Mesenteric fat pad (tissue), 1 donor: ENCODE results near the gene GPC3. TPM values are rescaled to one million over a fixed set of nuclear protein-coding genes. Genes with fewer than 3 reads are reported as not detected.

Experiments
- DNase-seq: peaks from one replicate; pipeline ENCODE4 v3.0.0-alpha.2; 2020; ENCODE audit warnings: low spot score
- total RNA-seq: library from RNA; stranded (reverse); fragmentation: NEBNext Ultra II Directional; extraction: Animal tissue kit (Norgen Biotek cat#: 25700); gene quantifications from one replicate; pipeline ENCODE4 v1.2.1, GENCODE V29; 2021
- donor health status: DM: yes; HTN: yes; CAD: no.

GPC3 gene
- total RNA-seq, 1 donor from 2014 or later: 58.6 TPM

DNA sequence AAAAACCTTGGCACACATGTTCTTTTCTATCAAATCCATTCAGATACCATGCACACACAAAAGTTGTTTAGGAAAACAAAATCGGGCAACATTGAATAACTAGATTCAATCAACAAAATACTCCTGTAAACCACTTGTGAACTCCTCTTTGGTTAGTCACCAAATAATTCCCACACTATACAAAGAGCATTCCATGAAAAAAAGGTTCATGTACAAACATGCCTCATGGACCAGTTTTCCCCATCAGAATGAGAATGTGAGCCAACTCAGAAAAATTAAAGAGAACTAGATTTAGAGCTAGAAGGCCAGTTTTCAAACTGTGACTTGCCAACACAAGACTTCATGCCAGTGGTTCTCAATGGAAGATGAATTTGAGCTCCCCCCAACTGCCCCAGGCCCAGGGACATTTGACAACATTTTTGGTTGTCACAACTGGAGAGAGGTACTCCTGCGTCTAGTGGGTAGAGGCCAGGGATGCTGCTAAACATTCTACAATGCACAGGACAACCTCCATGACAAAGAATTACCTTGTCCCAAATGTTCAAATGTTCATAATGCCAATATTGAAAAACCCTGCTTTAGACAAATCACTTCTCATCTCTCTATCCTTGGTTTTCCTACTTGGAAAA lies 55.4 kb downstream of the GPC3 start:
- no peak for DNase-seq

DNA sequence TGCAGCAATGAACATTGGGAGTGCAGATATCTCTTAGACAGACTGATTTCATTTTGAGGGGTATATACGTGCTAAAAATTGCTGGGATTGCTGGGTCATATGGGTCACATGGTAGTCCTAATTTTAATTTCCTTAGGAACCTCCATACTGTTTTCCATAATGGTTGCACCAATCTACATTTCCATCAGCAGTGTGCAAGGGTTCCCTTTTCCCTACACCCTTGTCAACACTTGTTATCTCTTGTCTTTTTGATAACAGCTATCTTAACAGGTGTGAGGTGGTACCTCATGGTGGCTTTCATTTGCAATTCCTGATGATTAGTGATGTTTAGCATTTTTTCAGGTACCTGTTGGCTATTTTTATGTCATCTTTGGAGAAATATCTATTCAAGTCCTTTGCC lies 57.0 kb downstream of the GPC3 start:
- no peak for DNase-seq

DNA sequence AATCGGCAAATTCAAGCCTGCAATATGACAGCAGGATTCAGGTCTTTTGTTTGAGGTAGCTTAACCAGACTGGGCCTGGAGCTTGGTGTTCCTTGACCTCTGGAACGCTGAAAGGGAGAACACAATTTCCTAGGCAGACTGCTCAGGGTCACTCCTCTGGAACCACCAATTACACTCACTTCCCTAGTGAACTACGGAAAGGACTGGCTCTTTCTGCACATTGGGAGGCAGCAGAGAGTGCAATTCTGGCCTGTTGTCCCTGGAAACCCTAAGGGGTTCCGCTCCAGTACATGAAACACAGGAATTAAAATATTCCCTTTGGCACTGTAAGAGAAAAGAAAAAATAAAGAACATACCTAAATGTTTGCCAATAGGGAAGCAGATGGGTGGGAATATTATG lies 58.6 kb downstream of the GPC3 start:
- no peak for DNase-seq

DNA sequence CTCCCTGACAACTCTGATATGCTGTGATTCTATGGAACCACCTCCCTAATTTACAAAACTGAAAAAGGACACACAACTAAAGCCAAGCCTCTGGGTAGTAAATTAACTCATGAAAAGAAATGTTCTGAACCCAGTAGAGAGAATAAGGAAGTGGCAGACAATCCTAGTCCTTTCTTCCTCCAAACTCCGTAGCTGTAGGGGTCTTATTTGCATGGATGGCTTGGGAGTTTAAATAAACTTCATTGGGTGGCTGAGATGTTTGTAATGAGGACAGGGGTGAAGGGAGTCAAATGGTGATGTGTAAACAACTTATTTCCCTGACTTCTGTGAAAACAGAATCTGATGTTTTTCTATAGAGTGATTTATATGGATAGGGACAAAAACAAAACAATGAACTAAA lies 59.3 kb downstream of the GPC3 start:
- DNase-seq: no peak

DNA sequence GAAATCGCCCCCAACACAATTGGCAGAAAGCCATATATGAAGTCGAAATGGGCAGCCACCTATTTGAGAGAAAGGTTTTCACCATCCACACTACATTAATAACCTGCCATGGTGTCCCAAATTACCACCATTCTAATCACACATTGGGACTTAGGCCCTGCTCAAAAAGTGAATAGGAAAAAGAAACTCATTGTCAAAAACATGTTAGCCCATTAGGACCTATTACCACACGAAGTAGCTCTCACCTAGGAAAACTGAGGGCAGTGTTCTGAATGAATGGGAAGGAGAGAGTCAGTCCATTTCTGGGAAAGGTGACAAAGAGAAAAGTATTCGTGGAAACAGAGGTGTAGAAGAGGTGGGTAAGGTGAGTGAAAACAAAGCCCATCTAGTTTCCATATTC lies 60.8 kb downstream of the GPC3 start:
- DNase-seq: no peak

DNA sequence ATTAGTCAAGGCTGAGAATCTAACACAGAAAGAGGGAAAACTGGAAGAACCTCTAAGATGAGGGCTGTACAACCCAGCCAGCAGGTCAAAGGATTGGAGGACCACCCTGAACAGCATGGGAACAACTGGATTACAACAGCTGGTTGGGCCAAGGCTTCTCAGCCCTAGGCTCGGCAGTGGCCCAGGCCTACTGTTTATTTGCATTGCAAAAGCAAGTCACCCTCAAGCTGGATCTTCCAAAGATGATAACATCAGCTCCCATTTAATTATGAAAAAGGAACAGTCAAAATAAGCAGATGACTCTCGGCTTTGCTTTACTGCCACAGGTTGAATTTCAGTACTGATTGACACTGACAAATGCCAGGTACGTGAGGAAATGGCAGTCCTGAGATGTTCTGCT lies 61.8 kb downstream of the GPC3 start:
- DNase-seq: no peak

DNA sequence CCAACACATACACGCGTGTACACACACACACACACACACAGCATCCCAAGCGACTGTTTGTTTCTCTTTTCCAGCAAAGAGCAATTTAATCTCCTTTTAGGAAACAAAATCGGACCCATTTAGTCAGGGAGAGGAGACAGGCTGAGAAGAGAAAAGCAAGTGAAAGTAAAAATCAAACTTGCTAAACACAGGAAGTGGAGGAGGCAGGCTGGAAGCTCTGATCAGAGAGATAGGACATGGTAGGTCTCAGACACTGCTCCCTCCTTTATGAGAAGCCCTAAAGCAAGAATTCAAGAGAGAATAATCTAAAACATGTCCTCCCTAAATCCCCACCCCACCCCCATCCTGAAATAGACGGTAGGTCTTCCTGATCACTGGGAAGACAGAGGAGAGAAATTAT lies 62.3 kb downstream of the GPC3 start:
- no peak for DNase-seq

DNA sequence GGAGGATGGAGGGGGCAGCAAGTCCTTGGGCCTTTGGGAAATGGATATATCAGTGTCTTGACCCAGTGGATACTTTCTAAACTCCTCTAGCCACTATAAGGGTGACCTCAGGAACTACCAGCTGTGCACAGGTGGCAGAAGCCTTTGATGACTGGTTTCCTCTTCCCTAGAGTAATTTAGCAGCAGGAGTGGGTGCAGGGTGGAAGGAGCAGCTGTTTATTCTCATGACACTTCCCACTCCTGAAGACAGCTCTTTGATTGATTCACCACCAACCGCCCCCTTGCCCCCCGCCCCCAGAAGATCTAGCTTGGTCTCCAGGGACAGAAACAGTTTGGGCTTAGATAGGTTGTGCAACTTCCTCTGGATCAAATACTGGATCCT lies 63.0 kb downstream of the GPC3 start:
- no peak for DNase-seq

DNA sequence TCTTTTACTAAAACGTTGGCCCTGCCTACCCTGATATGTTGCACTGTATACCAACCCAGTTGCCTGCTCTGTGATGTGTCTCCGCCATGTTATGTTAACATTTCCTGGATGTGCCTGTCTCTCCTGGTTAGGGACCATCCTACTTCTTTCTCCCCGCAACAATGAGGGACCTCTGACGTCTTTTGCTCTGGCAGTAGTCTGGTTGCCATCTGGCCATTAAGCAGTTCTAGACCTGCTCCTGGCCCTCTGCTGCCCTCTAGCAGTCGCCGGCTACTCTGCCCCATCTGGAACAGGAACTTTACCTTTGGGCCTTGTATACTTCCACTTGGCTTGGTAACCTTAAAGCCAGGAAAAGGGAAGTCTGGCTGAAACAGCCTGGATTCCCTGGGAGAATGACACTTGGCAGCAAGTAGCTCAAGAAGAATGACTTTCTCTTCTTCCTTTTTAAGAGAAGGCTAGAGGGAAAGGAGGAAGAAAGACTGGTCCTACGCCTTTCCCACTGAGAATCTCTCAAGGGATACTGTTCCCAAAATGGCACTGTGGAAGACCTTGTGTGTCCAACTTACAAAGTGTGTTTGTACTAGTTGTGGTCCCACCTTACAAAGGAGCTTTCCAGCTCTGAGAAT lies 63.5 kb downstream of the GPC3 start:
- DNase-seq: no peak

DNA sequence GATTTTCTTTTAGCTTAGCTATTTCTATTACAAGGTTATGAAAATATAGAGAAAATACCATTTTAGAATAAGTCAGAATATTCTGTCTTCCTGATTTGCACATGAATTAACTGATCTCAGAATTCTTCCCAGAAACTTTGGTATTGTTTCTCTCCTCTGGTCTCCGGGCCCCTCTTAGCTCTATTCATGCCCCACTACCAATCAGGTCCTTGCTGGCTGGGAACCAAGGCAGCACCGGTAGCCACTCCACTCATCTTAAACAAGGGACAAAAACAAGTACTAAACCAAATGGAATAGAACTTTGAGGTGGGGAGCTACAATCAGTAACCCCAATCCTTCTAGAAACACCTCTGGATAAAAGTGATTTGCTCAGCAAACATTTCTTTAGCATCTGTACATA lies 64.3 kb downstream of the GPC3 start:
- no peak for DNase-seq

DNA sequence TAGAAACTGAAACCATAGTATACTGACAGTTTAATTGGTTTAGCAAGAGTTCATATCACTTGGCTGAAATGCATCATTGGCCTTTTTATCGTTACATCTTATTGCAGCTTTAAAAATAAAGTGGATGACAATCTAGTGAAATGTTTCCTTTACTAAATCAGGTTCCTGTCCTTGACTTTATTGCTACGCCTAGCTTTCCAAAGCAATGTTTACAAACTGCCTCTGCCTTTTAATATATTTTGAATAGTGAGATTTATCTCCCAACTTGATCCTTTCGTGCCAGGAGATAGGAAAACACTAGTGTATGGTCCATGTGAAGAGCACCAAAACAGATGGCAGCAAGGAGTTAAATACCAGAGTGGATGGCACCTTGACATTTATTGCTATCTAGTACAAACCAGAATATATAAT lies 67.0 kb downstream of the GPC3 start:
- no peak for DNase-seq

DNA sequence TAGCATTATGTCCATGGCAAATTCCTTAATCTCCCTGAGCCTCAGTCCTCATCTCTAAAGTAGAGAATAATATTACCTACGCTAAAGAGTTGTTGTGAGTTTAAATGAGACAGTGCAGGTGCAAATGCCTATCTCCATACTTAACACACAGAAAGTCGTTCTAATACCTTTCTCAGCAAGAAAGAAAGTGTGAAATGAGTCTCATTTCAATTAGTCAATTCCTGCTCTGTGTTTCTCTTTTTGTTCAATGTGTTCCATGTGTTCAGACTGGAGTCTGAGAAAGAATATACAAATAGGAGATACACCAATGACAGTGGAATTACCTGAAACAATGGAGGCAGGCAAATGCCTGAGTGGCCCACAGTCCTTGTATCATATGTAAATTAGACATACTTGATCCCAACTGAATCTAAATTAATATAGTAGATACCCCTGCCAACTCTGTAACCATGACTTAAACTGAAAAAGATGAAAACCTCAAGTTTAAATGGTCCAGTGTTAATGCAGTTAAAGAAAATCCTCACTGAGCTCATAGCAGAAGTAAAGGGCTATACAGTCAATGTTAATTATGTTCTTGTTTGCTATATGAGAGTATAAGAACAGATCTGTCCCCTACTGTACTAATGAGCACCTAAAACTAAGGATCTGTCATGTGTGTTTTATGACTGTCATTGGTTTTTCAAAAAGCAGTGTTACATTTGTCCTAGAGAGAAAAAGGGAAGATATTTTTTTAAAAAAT lies 68.2 kb downstream of the GPC3 start:
- DNase-seq: no peak

DNA sequence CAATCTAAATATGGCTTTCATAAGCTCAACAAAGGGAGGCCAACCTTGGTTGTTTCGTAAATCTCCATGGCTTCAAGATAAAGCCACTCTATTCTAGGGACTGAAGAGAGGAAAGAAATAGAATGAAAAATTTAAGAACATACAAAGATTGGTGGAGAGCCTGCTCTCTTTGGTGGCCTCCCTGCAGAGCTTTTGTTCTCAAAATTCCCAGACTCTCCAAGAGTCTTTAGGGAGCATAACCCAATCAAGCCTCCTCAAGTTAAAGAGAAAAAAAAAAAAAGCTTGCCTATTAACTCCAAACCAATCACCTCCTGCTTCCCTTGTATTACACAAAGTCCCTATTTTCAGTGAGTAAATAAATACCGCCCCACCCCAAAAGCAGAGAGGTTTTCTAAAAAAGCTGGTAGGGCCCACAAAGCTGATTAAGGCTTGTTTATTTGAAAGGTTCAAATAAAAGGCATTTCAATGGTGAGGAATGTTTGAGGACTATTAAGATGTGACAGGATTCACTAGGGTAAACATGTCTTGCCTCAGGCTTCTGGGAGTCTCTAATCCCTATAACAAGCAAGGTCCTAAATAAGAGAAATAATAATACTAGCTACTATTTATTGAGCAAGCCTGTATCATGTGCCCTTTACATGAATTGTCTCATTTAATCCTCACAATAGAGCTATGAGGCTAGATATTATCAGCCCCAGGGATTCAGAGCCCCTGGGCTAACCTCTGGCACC lies 71.6 kb downstream of the GPC3 start:
- no peak for DNase-seq

DNA sequence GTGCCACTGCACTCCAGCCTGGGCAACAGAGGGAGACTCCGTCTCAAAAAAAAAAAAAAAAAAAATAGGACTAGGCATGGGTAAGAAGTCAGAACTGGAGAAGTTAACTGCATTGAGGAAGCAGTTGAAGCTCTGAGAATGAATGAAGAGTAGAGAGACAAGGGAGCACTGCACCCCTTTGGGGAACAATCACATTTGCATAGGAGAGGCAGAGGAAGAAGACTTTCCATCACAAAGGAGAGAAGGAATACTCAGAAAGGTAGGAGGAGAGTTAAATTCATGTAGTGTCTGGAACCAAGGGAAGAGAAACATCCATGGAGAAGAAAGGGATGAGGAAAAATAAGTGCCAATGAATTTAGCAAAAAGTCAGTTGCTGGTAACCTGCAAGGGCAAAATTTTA lies 72.4 kb downstream of the GPC3 start:
- DNase-seq: no peak

DNA sequence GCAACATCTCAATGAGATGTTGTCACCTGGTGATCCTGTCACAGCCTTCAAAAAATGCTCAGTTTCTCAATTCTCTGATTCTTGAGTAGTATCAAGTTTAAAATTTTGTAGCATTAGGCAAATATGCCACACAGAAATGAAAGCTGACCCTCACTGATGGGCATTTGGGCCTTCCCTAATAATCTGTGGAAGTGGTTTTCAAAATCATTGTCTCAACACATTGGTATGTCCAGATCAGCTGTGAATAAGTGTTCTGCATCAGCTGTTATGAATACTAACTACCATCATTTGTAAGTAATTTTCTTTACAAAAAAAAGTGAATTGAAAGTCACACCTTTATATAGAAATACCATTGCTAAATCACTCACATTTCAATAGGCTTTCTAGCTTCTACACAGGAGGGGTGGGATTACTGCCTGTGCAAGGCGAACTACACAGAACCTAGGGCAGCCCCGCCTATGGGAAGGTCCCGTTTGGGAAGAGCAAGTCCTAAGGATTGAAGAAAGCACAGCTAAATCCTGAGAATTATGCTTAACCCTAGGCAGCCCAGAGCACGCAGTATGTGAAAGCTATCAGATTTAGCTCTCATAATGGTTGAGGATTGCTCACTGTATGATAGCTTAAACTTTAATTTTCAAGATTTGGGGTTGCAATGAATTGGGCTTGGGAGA lies 73.4 kb downstream of the GPC3 start:
- DNase-seq: no peak

DNA sequence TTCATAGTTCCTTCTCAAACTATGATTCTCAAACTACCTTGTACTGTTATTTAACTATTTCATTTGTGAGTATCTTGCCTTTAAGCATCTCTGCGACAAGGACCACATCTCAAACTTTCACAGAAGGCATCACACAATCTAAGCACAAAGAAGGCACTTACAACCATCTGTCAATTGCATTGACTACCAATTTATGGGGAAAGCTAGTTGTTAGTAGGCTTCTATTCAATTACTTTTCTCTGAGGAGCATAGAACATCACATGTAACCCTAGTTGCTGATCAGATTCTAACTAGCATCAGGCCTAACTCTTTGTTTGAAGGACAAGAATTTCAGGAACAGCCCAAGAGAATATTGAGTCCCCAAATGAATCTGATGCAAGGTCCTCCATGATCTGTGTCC lies 74.9 kb downstream of the GPC3 start:
- no peak for DNase-seq

DNA sequence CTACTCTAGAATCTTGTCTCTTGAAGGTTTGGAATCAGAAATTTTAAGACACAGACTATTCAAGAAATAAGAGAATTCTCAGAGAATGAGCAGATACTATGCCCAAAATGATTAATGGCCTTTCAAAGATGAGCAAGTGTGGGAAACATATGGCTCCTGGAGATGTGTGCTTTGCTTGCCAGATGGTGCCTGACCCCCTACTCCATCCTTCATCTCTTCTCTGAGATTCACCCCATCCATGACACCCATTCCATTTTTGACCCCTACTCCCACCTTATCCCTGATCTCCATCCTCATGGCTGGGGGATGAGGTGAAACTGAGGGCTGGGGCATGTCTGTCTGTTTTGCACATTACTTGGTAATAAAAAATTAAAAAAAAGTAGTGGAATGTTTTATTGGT lies 75.5 kb downstream of the GPC3 start:
- DNase-seq: no peak

DNA sequence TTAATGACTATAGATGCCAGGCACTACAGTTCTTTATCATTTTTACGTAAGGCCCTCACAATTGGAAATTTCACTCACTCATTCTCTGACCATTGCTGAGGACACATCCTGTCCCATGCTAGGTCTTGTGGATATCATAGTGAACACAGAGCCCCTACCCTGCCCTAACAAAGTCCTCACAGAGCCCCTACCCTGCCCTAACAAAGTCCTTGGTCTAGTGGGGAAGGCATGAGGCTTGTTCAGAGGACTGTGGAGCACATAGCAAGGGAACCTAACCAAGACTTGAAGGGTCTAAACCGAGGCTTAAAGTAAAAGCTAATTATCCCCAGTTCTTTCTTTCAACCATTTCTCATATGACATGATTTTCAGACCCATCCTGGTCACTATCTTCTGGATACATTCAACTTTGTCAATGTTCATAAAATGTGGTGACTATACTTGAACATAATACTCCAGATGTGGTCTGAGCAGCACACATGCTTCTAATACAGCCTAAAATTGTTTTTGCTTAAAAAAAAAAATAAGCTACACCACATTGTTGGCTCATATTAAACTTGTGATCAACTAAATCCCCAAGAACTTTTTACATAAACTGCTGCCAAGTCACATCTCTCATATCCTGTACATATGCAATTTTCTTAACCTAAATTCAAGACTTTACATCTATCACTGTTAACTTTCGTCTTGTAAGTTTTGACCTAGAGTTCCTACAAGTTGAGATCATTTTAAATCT lies 77.0 kb downstream of the GPC3 start:
- no peak for DNase-seq

DNA sequence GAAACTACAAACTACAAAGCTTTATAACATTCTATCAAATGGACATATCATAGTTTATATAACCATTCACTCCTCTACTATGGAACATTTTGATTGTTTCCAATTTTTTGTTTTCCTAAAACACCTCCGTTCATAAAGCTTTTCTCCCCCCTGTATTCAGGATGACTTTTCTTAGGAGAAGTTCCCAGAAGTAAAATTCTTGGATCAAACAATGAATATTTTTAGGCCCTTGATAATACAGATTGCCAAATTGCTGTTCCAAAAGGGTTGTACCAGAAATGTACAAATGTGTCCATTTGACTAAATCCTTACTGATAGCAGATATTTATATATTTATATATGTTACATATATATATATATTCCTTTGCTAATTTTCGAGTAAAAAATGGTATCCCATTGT lies 77.8 kb downstream of the GPC3 start:
- no peak for DNase-seq

DNA sequence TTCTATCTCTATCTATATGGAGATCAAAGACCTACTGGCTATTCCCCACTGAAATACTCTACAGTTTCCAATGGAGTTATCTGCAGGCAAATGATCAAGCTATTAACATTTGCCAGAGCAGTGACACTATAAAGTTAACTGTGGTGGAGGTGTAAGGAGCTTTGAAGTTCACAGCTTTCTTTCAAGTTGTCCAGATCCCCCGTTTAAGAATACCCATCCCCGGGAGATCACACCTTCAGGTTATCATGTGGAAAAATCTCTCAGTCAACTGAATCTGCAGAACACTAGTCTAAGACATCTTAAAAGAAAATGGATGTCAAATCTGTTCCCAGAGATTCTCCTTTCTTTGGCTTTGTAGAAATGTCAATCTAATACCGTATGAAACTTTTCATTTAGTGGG lies 80.1 kb downstream of the GPC3 start:
- no peak for DNase-seq

DNA sequence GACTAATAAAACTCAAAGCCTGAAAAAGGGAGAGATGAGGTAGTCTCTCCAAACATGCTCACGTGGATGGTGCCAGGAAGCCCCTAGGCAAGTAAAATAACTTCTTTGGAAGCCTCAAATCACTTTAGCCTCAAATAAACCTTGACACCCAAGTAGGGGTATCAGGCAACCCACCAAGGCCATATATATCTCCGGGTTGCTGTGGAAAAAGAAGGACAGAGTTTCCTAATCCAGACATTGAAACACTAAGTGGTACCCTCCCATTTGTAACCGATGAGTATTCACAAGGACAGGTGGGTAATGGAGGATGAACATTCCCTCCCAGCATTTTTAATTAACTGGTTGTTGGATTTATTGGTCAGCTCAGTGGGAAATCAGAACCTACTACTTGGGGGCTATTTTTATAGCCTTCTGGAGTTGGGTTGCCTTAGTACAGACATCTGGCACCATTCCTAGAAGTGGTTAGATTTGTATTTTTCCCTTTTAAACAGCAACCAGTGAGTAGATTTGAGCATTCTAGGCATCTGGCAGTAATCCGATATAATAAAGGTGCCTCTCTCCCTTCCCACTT lies 87.7 kb downstream of the GPC3 start:
- no peak for DNase-seq
